HG02588 (cell line): Measurements from ENCODE around the gene PYROXD2.
"Not testable (repeated sequence)": the region's sequence is repeated elsewhere in the genome, so short reads cannot be mapped to it uniquely, and the experiment has no call there.

ENCODE experiments used
- ATAC-seq: cut with Tn5 transposase; IDR thresholded peaks from one replicate; pipeline ENCODE4 v1.9.1; 2021; ENCODE audit warnings: mild to moderate bottlenecking, moderate library complexity; ENCODE audit not compliant: unreplicated experiment

PYROXD2 gene

DNA sequence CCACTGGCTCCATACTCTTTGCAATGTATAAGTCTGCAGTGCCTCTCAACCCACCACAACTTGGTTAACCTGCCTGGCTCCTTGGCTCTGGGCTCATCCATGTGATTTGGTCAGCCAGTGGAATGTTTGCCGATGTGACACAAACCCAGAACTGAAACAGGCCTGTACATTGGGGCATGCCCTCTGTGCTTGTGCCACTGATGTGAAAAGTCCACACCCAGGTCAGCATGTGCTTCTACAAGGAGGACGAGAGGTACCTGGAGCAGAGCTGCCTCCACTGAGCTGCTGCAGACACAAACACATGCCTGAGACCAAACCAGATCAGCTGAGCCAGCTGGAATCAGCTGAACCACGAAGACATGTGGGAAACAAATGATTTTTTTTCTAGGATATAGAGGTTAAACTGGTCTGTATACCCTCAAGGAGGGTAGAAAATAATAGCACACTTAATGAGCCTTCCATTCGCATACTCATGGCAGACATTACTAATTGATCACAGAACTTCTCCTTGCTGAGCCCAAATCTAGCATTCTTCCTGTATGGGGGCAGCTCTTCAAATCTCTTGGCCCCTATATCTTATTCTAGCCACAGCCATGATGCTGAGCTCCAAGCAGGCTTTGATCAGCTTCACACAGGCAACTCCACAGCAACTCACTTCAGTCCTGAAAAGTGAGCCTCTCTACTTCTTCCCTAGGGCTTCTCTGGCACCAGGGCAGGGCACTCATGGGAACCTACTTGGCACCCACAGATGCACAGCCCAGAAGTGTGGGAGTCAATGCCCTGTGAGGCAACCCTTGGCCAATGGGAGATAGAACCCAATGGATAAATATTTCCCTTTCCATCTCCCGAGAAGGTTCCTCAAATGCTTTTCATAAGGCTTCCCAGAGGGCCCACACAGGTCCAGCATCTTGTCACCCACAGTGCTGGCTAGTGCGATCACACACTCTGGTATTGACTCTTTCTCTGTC, 18.6 kb downstream of the PYROXD2 start:
- no peak for ATAC-seq

DNA sequence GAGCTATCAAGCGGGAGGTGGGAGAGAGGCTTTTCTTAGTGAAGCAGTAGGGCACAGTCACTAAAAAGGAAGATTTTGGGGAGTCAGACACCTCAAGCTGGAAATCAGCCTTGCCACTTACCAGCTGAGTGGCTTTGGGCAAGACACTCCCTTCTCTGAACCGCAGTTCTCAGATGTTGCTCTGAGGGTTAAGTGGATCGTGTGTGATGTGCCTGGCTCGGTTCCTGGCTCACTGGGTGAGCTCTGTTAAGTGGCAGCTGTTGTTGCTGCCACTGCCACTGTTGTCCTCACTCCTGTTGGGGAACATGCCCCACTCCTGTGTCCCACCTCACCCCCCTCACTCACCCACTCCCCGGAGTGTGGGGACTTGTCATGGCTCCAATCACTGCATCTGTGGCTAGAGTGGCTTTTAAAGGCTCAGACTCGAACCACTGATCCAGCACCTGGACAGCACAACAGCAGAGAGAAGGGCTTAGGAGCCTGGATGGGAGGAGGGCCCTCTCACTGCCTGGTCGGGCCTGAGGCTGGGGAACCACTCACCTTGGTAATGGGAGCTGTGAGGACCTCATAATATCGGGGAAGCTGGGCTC, 20.0 kb downstream of the PYROXD2 start:
- no peak for ATAC-seq

DNA sequence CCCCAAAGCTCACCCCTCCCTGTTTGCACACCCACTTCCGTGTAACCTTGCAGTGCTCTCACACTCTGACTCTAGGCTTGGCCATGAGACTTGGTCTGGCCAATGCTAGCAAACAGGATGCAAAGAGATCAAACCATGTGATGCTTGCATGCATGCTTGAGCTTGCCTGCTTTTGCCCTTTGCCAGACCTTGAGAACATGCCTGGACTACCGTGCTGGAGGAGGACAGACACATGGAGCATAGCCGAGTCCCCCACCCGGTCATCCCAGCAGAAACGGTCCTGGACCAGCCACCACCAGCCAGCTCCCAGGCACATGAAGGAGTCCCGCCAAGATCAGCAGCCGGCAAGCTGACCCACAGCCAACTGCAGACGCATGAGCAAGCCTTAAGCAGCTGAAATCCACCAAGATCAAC, 23.4 kb downstream of the PYROXD2 start:
- ATAC-seq, result no peak

- ATAC-seq, result no peak
Observed at GRCh38 chr10:98391065-98391464, 23.9 kb downstream of the PYROXD2 start.

DNA sequence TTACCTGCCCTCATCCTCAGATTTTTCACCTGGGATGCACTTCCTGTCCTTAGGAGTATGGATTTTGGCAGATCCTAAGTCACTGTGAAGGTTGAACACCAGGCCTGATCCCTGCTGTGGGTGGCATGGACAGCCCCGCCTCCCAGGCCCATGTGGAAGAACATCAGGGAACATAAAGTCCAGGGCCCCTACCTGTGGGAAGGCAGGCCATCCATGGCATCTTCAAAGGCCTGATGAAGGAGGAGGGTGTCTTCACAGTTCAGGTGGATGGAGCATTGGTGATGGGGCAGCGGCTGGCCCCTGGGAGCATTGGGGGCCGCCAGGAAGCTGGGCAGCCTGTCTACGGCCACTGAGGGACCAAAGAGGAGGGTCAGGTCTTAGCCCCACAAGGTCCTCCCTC, 24.6 kb downstream of the PYROXD2 start:
- ATAC-seq, result no peak

- no peak for ATAC-seq
Observed at GRCh38 chr10:98389398-98389797, 25.6 kb downstream of the PYROXD2 start.

DNA sequence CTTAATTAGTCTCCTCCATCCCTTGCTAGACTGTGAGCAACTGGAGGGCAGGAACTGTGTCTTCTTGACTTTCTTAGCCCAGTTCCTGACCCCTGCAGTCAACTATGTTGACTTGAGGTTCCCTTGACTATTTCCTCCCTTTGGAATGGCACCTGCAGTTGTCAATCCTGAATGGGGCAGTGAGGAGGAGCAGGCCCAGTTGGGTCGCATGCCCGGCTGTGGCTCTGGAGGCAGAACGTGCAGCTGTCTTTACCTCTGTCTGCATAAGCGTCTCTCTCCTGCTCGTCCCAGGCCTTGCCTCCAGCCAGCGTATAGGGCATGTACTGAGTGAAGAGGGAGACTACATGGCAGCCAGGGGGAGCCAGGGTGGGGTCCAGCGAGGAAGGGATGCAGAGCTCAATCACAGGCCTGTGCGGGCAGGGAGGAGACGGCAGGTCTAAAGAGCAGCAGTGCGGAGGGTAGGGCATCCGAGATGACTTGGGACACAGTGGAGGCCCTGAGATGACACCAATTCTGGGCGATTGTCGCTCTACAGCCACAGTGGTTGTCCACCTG, 26.8 kb downstream of the PYROXD2 start:
- no peak for ATAC-seq

DNA sequence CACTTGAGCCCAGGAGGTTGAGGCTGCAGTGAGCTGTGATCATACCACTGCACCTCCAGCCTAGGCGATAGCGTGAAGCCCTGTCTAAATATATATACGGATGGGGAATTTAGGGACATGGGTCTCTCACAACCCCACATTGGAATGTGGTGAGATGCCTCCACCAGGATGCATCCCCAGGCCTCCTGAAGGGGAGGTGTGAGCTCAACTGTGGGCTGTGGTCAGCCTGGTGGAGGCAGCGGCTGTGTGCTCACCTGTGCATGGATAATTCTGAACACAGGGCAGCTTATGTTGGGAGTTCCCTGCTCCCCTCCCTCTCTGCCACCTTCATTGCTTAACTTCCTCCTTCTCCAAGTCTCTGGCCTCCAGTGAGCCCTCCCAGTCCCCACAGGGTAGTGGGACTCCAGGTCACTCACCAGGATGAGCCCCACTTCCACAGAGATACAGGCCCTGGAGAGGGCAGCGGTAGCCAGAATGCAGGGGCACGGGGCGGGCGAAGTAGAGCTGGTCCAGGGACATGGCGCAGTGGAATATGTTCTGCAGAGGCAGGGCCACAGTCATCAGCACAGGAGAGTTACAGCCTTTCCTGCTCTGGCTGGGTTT, 30.4 kb downstream of the PYROXD2 start:
- ATAC-seq, result no peak

- no peak for ATAC-seq
Observed at GRCh38 chr10:98383869-98384268, 31.1 kb downstream of the PYROXD2 start.

DNA sequence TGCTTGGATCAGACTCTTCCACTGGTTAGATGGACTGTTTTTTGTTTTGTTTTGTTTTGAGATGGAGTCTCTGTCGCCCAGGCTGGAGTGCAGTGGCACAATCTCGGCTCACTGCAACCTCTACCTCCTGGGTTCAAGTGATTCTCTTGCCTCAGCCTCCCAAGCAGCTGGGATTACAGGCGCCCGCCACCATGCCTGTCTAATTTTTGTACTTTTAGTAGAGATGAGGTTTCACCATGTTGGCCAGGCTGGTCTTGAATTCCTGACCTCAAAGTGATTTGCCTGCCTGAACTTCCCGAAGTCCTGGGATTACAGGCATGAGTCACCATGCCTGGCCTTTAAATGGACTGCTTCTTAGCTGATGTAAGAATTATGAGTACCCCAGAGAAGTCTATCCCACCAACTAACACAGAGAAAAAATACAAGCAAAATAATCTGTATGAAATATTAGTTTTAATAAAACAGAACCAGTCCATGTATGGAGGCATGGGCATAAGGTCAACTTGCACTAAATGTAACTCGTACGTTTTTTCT, 31.8 kb downstream of the PYROXD2 start:
- not testable (repeated sequence) for ATAC-seq

DNA sequence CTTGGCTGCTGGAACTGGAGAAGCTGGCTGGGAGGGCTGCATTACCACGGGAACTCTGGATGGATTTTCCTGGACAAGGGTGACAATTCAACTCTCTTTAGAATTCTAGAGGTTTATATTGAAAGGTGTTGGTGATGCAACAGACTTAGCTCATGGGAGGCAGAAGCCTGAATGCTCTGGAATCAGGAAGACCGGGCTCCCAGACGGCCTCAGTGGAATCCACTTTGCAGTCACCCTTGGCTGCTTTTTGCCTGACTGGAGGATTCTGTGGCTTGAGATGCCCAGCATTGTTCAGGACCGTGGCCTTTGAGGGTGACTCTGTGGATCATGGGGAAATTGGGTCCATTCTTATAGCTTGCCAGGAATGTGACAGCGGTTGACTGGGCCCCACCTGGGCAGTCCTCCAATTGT, 32.3 kb downstream of the PYROXD2 start:
- ATAC-seq, result no peak

- no peak for ATAC-seq
Observed at GRCh38 chr10:98380493-98381339, 34.3 kb downstream of the PYROXD2 start.

- ATAC-seq, result no peak
Observed at GRCh38 chr10:98378722-98379121, 36.3 kb downstream of the PYROXD2 start.

GRCh38 chr10:98377536-98377935, 37.4 kb downstream of the PYROXD2 start:
- no peak for ATAC-seq

DNA sequence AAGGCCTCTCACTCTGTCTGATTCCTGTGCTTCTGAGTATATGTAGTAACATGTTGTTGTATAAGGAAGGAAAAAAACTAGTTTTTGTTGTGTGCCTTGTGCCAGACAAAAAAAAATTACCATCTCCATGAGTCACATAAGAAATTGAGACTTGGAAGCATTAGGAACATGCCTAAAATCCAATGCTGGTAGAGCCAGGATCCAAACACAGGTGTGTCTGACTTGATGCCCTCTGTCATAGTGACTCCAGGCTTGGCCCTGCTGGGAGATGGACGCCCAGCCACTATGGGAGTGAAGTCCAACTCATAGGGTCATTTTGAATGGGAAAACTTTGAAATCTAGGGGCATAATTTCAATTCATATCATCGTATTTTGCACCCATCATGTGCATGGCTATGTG, 38.0 kb downstream of the PYROXD2 start:
- ATAC-seq, result no peak

DNA sequence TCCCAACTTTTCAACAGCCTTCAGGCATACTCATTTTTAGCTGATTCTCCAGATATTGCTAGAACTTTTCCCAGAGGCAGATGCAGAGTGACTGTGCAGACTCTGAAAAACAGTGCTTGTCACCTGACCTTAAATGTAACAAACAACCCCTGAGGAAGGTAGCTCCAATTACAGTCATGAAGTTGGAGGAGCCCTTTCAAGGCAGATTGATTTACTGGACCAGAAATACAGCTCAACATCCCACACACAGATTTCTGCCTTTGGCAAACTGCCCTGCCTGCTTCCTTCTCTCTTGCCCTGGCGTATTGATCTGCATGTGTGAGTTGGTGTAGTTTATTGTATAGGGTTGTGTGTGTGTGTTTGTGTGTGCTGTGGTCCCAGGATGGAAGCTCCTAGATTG, 38.5 kb downstream of the PYROXD2 start:
- no peak for ATAC-seq

GRCh38 chr10:98374217-98374985, 40.6 kb downstream of the PYROXD2 start:
- ATAC-seq, result no peak

- ATAC-seq, result no peak
Observed at GRCh38 chr10:98373260-98374040, 41.5 kb downstream of the PYROXD2 start.
